KMS-11 (cell line): ENCODE results near the gene CEP170B.

Experiments
- H2AFZ ChIP-seq: fragments of 200-600 bp; sonication (generic); 2 replicates; pipeline ENCODE4 v1.6.1; 2016; ENCODE audit warnings: antibody characterized with exemption, mixed run types, low read depth
- H3K27ac ChIP-seq: fragments of 200-600 bp; sonication (generic); 2 replicates; pipeline ENCODE4 v1.6.1; 2016; ENCODE audit warnings: mild to moderate bottlenecking, mixed run types
- H3K27me3 ChIP-seq: fragments of 200-600 bp; sonication (generic); 2 replicates; pipeline ENCODE4 v1.6.1; 2017; ENCODE audit warnings: mild to moderate bottlenecking, low read depth, mixed run types, moderate library complexity; ENCODE audit not compliant: insufficient read depth
- H3K36me3 ChIP-seq: fragments of 200-600 bp; sonication (generic); 2 replicates; pipeline ENCODE4 v1.6.1; 2017; ENCODE audit warnings: mild to moderate bottlenecking, mixed run types; ENCODE audit not compliant: insufficient read depth
- H3K4me1 ChIP-seq: fragments of 200-600 bp; sonication (generic); 2 replicates; pipeline ENCODE4 v1.6.1; 2016; ENCODE audit warnings: mild to moderate bottlenecking, low read depth, mixed run types; ENCODE audit not compliant: poor library complexity, severe bottlenecking
- H3K4me2 ChIP-seq: fragments of 200-600 bp; sonication (generic); 2 replicates; pipeline ENCODE4 v1.7.0; 2016; ENCODE audit warnings: mild to moderate bottlenecking, mixed run types
- H3K4me3 ChIP-seq: fragments of 200-600 bp; sonication (generic); IDR thresholded peaks from 2 replicates; pipeline ENCODE4 v1.6.1; 2017; ENCODE audit warnings: low read depth, low read length, mixed read lengths; ENCODE audit not compliant: insufficient read depth
- H3K79me2 ChIP-seq: fragments of 200-600 bp; sonication (generic); 2 replicates; pipeline ENCODE4 v1.6.1; 2016; ENCODE audit warnings: low read depth, mixed run types; ENCODE audit not compliant: insufficient read depth
- H3K9ac ChIP-seq: fragments of 200-600 bp; sonication (generic); 2 replicates; pipeline ENCODE4 v1.6.1; 2016; ENCODE audit warnings: mild to moderate bottlenecking, mixed run types
- H4K20me1 ChIP-seq: fragments of 200-600 bp; sonication (generic); 2 replicates; pipeline ENCODE4 v1.6.1; 2016; ENCODE audit warnings: mild to moderate bottlenecking, mixed run types; ENCODE audit not compliant: insufficient read depth
- CTCF ChIP-seq: fragments of 200-600 bp; sonication (generic); conservative IDR thresholded peaks from 2 replicates; pipeline ENCODE4 v1.6.1; 2017; ENCODE audit warnings: low read depth, mild to moderate bottlenecking, antibody characterized with exemption, low read length, moderate library complexity, mixed read lengths

The CEP170B gene

DNA sequence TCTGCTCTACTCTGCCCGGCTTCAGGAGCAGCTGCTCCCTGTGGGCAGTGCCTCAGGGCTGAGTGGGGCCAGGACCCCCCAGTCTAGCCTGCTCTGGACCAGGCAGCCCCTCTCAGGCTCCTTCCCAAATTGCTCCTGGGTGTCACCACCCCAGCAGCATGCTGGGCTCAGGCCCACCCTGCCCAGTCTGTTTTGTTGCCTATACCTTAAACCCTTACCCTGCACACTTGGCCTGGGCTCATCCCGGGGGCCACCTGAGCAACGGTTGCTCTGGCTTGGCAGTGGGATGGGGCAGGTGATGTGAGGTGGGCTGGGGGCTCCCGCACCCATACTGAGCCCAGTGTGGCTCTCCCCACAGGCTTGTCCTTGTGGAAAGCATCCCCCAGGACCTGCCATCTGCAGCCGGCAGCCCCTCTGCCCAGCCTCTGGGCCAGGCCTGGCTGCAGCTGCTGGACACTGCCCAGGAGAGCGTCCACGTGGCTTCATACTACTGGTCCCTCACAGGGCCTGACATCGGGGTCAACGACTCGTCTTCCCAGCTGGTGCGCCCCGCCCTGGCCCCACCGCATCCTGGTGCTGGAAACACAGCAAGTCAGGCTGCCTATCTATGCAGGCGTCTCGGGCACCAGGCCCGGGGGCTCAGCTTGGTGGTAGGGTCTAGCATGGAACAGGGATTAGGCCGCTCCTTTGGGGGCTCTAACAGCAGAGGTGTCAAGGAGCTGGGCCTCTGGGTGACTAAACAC lies 63.5 kb downstream of the CEP170B start:
- Histone ChIP-seq H3K4me2 (peak overlapping the region; percentile 88; the same call in 1 of the 2 replicates), H3K79me2 (no peaks in the 10 kb centered on the region), H3K4me3 (no peak overlapping the region), H3K9ac (peak overlapping the region; percentile 89; the same call in 1 of the 2 replicates), H3K27me3 (no peaks in the 10 kb centered on the region), H3K27ac (no peak overlapping the region), H4K20me1 (no peaks in the 10 kb centered on the region), H3K36me3 (no peaks in the 10 kb centered on the region), H3K4me1 (peaks cover 21% of the 10 kb centered on the region), H2AFZ (no peak overlapping the region)
- no peak for TF ChIP-seq CTCF

GRCh38 chr14:104929268-104930230 lies 64.5 kb downstream of the CEP170B start:
- Histone ChIP-seq H3K9ac (no peak overlapping the region), H3K4me3 (no peak overlapping the region), H3K36me3 (no peaks in the 10 kb centered on the region), H3K27ac (no peak overlapping the region), H3K79me2 (no peaks in the 10 kb centered on the region), H3K27me3 (no peaks in the 10 kb centered on the region), H4K20me1 (no peaks in the 10 kb centered on the region), H3K4me2 (no peak overlapping the region), H2AFZ (no peak overlapping the region), H3K4me1 (peaks cover 21% of the 10 kb centered on the region)
- TF ChIP-seq CTCF: no peak

GRCh38 chr14:104930526-104931303 lies 65.6 kb downstream of the CEP170B start:
- H4K20me1 ChIP-seq: no peaks in the 10 kb centered on the region
- H3K79me2 ChIP-seq: no peaks in the 10 kb centered on the region
- H3K9ac ChIP-seq: no peak overlapping the region
- no peaks in the 10 kb centered on the region for H3K27me3 ChIP-seq
- no peaks in the 10 kb centered on the region for H3K36me3 ChIP-seq
- no peak overlapping the region for H2AFZ ChIP-seq
- peaks cover 11% of the 10 kb centered on the region for H3K4me1 ChIP-seq
- TF ChIP-seq CTCF: no peak
- no peak overlapping the region for H3K27ac ChIP-seq
- no peak overlapping the region for H3K4me3 ChIP-seq
- H3K4me2 ChIP-seq: no peak overlapping the region

- Histone ChIP-seq H3K4me2 (no peak overlapping the region), H3K9ac (no peak overlapping the region), H4K20me1 (no peaks in the 10 kb centered on the region), H3K27ac (no peak overlapping the region), H3K27me3 (no peaks in the 10 kb centered on the region), H3K4me1 (peaks cover 5% of the 10 kb centered on the region), H3K79me2 (no peaks in the 10 kb centered on the region), H3K36me3 (no peaks in the 10 kb centered on the region), H3K4me3 (no peak overlapping the region), H2AFZ (no peak overlapping the region)
- TF ChIP-seq CTCF: no peak
Observed at GRCh38 chr14:104931304-104931770, 66.3 kb downstream of the CEP170B start.
